Uterus (tissue), 2 donors: ENCODE data around the gene SP6.

Source experiments
- CTCF ChIP-seq, 4 experiments: fragments of 200-600 bp in 2 of 4; fragments of 450-650 bp in 2 of 4; sonication (generic) in 2 of 4; IDR thresholded peaks; one replicate each; pipeline ENCODE4 v1.5.1; 2016 to 2019; ENCODE audit warnings: antibody characterized with exemption in 4 of 4, mild to moderate bottlenecking in 2 of 4, moderate library complexity in 1 of 4
- POLR2A ChIP-seq, 2 donors: fragments of 450-650 bp; IDR thresholded peaks; one replicate each; pipeline ENCODE4 v1.6.1; 2016; ENCODE audit warnings: antibody characterized with exemption in 2 of 2, mild to moderate bottlenecking in 1 of 2, moderate library complexity in 1 of 2

- no peak for TF ChIP-seq CTCF (IDR thresholded peaks at IDR 0.05)
- TF ChIP-seq POLR2A (IDR thresholded peaks at IDR 0.05): no peak
These were observed 16.0 kb upstream of the SP6 start for GRCh38 chr17:47866941-47867340.
